Cardiac muscle cell (in vitro differentiated cells and primary cell): ENCODE measurements around the gene UBAC1. TPM values are rescaled to one million over a fixed set of nuclear protein-coding genes. Genes with fewer than 3 reads are reported as not detected.
"Not testable (repeated sequence)": the region's sequence is repeated elsewhere in the genome, so short reads cannot be mapped to it uniquely, and the experiment has no call there.

Experiments used
- DNase-seq, 2 donors: peaks; one replicate each; pipeline versions ENCODE4 v3.0.0 to v3.0.0-alpha.2; 2010 to 2017; ENCODE audit warnings: low read depth in 1 of 2, low spot score in 1 of 2
- H3K27ac ChIP-seq: fragments of 200-600 bp; sonication (generic); 2 replicates; pipeline ENCODE4 v1.5.1; 2016
- H3K27me3 ChIP-seq: fragments of 200-600 bp; sonication (generic); 2 replicates; pipeline ENCODE4 v1.6.0; 2016; ENCODE audit warnings: control low read depth
- H3K36me3 ChIP-seq: fragments of 200-600 bp; sonication (generic); 2 replicates; pipeline ENCODE4 v1.5.1; 2016; ENCODE audit warnings: control low read depth
- H3K4me1 ChIP-seq: fragments of 200-600 bp; sonication (generic); 2 replicates; pipeline ENCODE4 v1.8.1; 2017; ENCODE audit warnings: low read depth, mild to moderate bottlenecking, mixed run types
- H3K4me3 ChIP-seq: fragments of 200-600 bp; sonication (generic); 2 replicates; pipeline ENCODE4 v1.5.1; 2016; ENCODE audit warnings: mild to moderate bottlenecking
- H3K9me3 ChIP-seq: fragments of 200-600 bp; sonication (generic); 2 replicates; pipeline ENCODE4 v1.5.1; 2017; ENCODE audit warnings: low read depth, mild to moderate bottlenecking, control low read depth
- CTCF ChIP-seq: IDR thresholded peaks from 2 replicates; pipeline ENCODE4 v1.5.1; 2012; ENCODE audit warnings: low read depth, mild to moderate bottlenecking, low read length
- polyA plus RNA-seq: library from polyadenylated mRNA; unstranded; fragments of >200 nt; fragmentation: Nextera tagmentation; extraction: Ambion mirVana; gene quantifications from 2 replicates; pipeline ENCODE4 v1.2.1, GENCODE V29; 2016
- total RNA-seq: library from RNA; depleted of rRNA; stranded (reverse); fragments of >200 nt; gene quantifications from 2 replicates; pipeline ENCODE4 v1.2.3, GENCODE V29; 2016

UBAC1 gene
- total and polyA plus RNA-seq, 2 experiments from 2014 or later: 60.1 to 66.4 TPM

- Histone ChIP-seq H3K27me3 (no peaks in the 10 kb centered on the region), H3K27ac (no peak overlapping the region), H3K4me3 (no peak overlapping the region), H3K4me1 (no peaks in the 10 kb centered on the region), H3K9me3 (no peaks in the 10 kb centered on the region), H3K36me3 (no peaks in the 10 kb centered on the region)
- DNase-seq: no peak
- TF ChIP-seq CTCF: no peak
These were observed 39.3 kb downstream of the UBAC1 start for GRCh38 chr9:135921749-135922310.

- H3K27ac ChIP-seq: no peak overlapping the region
- no peaks in the 10 kb centered on the region for H3K4me1 ChIP-seq
- no peak for DNase-seq
- no peak overlapping the region for H3K4me3 ChIP-seq
- TF ChIP-seq CTCF: no peak
- H3K27me3 ChIP-seq: no peaks in the 10 kb centered on the region
- H3K36me3 ChIP-seq: no peaks in the 10 kb centered on the region
- H3K9me3 ChIP-seq: no peaks in the 10 kb centered on the region
These were observed 40.1 kb downstream of the UBAC1 start for GRCh38 chr9:135920973-135921585.

GRCh38 chr9:135920256-135920930, 40.8 kb downstream of the UBAC1 start:
- Histone ChIP-seq H3K36me3 (peaks cover 2% of the 10 kb centered on the region), H3K9me3 (no peaks in the 10 kb centered on the region), H3K4me3 (no peak overlapping the region), H3K27ac (no peak overlapping the region), H3K4me1 (no peaks in the 10 kb centered on the region), H3K27me3 (no peaks in the 10 kb centered on the region)
- no peak for DNase-seq
- no peak for TF ChIP-seq CTCF

GRCh38 chr9:135919318-135919890, 41.8 kb downstream of the UBAC1 start:
- no peaks in the 10 kb centered on the region for H3K27me3 ChIP-seq
- H3K4me3 ChIP-seq: no peak overlapping the region
- TF ChIP-seq CTCF: no peak
- DNase-seq: no peak
- H3K9me3 ChIP-seq: no peaks in the 10 kb centered on the region
- H3K36me3 ChIP-seq: peaks cover 6% of the 10 kb centered on the region
- no peak overlapping the region for H3K27ac ChIP-seq
- no peaks in the 10 kb centered on the region for H3K4me1 ChIP-seq

- H3K4me3 ChIP-seq, H3K4me1 ChIP-seq, H3K27ac ChIP-seq, DNase-seq, H3K9me3 ChIP-seq, H3K27me3 ChIP-seq, H3K36me3 ChIP-seq: not testable (repeated sequence)
These were observed 44.9 kb downstream of the UBAC1 start for GRCh38 chr9:135916227-135916626.

GRCh38 chr9:135914921-135915320, 46.3 kb downstream of the UBAC1 start:
- DNase-seq: no peak
- H3K27me3 ChIP-seq: no peaks in the 10 kb centered on the region
- TF ChIP-seq CTCF: no peak
- no peaks in the 10 kb centered on the region for H3K4me1 ChIP-seq
- no peaks in the 10 kb centered on the region for H3K9me3 ChIP-seq
- H3K4me3 ChIP-seq: no peak overlapping the region
- H3K36me3 ChIP-seq: peaks cover 6% of the 10 kb centered on the region
- H3K27ac ChIP-seq: no peak overlapping the region

- H3K27ac ChIP-seq, H3K9me3 ChIP-seq, H3K27me3 ChIP-seq, H3K36me3 ChIP-seq, DNase-seq, H3K4me1 ChIP-seq, H3K4me3 ChIP-seq: not testable (repeated sequence)
These were observed 49.9 kb downstream of the UBAC1 start for GRCh38 chr9:135911233-135911632.
